Measurements from ENCODE around the gene IER5. TPM values are rescaled to one million over a fixed set of nuclear protein-coding genes. Genes with fewer than 3 reads are reported as not detected.

IER5 gene
- total and polyA plus RNA-seq, 2 of the 13 experiments (the other 11 are each of a cell fraction or from before 2014, with no cell fraction given): 2.5 to 3.5 TPM

DNA sequence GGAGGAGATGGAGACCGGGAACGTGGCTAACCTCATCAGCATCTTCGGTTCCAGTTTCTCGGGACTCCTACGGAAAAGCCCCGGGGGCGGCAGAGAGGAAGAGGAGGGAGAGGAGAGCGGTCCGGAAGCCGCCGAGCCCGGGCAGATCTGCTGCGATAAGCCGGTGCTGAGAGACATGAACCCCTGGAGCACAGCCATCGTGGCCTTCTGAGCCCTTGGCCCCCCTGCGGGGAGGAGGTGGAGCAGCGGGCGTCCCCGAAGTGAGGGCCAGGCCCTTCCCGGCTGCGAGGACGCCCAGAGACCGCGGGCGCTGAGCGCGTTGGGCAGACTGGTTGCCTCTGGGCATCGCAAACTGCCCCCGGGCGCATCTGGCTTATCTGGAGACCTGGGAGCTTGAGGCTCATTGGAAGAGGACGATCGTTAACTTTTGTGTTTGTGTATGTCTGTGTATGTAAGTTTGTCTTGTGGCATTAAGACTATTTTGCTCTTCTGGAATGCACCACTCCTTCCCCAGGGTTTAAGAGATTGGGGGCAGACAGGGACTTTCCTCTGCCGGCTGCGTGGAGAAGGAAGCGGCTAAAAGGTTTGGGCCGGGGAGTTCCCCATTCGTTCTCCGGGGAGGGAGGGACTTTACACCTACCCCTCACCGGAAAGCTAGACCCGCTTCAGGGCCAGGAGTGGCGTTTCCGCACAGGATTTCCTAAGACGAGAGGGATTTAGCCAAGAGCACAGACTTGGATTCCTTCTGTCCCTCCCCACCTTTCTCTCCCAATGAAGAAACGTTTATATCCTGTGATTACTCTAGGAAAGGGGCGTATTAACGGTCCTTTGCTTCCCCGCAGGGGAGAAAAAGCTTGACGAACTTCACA, 1.4 kb downstream of the IER5 start (continued):
- TF ChIP-seq, protein P1, sequence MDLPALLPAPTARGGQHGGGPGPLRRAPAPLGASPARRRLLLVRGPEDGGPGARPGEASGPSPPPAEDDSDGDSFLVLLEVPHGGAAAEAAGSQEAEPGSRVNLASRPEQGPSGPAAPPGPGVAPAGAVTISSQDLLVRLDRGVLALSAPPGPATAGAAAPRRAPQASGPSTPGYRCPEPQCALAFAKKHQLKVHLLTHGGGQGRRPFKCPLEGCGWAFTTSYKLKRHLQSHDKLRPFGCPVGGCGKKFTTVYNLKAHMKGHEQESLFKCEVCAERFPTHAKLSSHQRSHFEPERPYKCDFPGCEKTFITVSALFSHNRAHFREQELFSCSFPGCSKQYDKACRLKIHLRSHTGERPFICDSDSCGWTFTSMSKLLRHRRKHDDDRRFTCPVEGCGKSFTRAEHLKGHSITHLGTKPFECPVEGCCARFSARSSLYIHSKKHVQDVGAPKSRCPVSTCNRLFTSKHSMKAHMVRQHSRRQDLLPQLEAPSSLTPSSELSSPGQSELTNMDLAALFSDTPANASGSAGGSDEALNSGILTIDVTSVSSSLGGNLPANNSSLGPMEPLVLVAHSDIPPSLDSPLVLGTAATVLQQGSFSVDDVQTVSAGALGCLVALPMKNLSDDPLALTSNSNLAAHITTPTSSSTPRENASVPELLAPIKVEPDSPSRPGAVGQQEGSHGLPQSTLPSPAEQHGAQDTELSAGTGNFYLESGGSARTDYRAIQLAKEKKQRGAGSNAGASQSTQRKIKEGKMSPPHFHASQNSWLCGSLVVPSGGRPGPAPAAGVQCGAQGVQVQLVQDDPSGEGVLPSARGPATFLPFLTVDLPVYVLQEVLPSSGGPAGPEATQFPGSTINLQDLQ (CRISPR knock-in tag; IDR thresholded peaks at IDR 0.05): no peak
- TF ChIP-seq, protein P2, sequence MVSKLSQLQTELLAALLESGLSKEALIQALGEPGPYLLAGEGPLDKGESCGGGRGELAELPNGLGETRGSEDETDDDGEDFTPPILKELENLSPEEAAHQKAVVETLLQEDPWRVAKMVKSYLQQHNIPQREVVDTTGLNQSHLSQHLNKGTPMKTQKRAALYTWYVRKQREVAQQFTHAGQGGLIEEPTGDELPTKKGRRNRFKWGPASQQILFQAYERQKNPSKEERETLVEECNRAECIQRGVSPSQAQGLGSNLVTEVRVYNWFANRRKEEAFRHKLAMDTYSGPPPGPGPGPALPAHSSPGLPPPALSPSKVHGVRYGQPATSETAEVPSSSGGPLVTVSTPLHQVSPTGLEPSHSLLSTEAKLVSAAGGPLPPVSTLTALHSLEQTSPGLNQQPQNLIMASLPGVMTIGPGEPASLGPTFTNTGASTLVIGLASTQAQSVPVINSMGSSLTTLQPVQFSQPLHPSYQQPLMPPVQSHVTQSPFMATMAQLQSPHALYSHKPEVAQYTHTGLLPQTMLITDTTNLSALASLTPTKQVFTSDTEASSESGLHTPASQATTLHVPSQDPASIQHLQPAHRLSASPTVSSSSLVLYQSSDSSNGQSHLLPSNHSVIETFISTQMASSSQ (IDR thresholded peaks at IDR 0.05; ENCODE audit: low read depth): no peak
- TF ChIP-seq, protein P2 (CRISPR knock-in tag; IDR thresholded peaks at IDR 0.05; ENCODE audit: borderline replicate concordance): peak; percentile 37; the same call in 1 of the 2 replicates
- TF ChIP-seq MZF1 (CRISPR knock-in tag; IDR thresholded peaks at IDR 0.05; ENCODE audit: borderline replicate concordance): no peak
- TF ChIP-seq, protein P3, sequence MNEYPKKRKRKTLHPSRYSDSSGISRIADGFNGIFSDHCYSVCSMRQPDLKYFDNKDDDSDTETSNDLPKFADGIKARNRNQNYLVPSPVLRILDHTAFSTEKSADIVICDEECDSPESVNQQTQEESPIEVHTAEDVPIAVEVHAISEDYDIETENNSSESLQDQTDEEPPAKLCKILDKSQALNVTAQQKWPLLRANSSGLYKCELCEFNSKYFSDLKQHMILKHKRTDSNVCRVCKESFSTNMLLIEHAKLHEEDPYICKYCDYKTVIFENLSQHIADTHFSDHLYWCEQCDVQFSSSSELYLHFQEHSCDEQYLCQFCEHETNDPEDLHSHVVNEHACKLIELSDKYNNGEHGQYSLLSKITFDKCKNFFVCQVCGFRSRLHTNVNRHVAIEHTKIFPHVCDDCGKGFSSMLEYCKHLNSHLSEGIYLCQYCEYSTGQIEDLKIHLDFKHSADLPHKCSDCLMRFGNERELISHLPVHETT (CRISPR knock-in tag; conservative IDR thresholded peaks at IDR 0.05): no peak
- no peak for TF ChIP-seq MAFK (conservative IDR thresholded peaks at IDR 0.05 in 1 of 2, IDR thresholded peaks at IDR 0.05 in 1 of 2; ENCODE audit: low read length in 2 of 2)
- no peak for TF ChIP-seq TOPORS (CRISPR knock-in tag; IDR thresholded peaks at IDR 0.05)
- TF ChIP-seq ZNF761 (CRISPR knock-in tag; conservative IDR thresholded peaks at IDR 0.05): no peak
- 0 out of 2 replicates have a peak, but pooled peaks have one; percentile 35 for TF ChIP-seq NRL (CRISPR knock-in tag; IDR thresholded peaks at IDR 0.05; ENCODE audit: borderline replicate concordance)
- no peak for TF ChIP-seq SETDB1 (CRISPR knock-in tag; IDR thresholded peaks at IDR 0.05; ENCODE audit: borderline replicate concordance)
- no peak for TF ChIP-seq ZNF564 (CRISPR knock-in tag; IDR thresholded peaks at IDR 0.05)
- peak; percentile 55 for TF ChIP-seq PHF8 (CRISPR knock-in tag; IDR thresholded peaks at IDR 0.05)
- TF ChIP-seq, protein P4, sequence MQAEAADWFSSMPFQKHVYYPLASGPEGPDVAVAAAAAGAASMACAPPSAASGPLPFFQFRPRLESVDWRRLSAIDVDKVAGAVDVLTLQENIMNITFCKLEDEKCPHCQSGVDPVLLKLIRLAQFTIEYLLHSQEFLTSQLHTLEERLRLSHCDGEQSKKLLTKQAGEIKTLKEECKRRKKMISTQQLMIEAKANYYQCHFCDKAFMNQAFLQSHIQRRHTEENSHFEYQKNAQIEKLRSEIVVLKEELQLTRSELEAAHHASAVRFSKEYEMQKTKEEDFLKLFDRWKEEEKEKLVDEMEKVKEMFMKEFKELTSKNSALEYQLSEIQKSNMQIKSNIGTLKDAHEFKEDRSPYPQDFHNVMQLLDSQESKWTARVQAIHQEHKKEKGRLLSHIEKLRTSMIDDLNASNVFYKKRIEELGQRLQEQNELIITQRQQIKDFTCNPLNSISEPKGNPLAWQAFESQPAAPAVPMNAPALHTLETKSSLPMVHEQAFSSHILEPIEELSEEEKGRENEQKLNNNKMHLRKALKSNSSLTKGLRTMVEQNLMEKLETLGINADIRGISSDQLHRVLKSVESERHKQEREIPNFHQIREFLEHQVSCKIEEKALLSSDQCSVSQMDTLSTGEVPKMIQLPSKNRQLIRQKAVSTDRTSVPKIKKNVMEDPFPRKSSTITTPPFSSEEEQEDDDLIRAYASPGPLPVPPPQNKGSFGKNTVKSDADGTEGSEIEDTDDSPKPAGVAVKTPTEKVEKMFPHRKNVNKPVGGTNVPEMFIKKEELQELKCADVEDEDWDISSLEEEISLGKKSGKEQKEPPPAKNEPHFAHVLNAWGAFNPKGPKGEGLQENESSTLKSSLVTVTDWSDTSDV (CRISPR knock-in tag; IDR thresholded peaks at IDR 0.05): no peak
- peak; percentile 81 for TF ChIP-seq HNRNPL (IDR thresholded peaks at IDR 0.05; ENCODE audit: low read depth, low read length)
